ENCODE measurements around the gene FDXR.
A peak's percentile ranks its signal among the peaks of the same experiment; 100 is the strongest.

Gene FDXR

DNA sequence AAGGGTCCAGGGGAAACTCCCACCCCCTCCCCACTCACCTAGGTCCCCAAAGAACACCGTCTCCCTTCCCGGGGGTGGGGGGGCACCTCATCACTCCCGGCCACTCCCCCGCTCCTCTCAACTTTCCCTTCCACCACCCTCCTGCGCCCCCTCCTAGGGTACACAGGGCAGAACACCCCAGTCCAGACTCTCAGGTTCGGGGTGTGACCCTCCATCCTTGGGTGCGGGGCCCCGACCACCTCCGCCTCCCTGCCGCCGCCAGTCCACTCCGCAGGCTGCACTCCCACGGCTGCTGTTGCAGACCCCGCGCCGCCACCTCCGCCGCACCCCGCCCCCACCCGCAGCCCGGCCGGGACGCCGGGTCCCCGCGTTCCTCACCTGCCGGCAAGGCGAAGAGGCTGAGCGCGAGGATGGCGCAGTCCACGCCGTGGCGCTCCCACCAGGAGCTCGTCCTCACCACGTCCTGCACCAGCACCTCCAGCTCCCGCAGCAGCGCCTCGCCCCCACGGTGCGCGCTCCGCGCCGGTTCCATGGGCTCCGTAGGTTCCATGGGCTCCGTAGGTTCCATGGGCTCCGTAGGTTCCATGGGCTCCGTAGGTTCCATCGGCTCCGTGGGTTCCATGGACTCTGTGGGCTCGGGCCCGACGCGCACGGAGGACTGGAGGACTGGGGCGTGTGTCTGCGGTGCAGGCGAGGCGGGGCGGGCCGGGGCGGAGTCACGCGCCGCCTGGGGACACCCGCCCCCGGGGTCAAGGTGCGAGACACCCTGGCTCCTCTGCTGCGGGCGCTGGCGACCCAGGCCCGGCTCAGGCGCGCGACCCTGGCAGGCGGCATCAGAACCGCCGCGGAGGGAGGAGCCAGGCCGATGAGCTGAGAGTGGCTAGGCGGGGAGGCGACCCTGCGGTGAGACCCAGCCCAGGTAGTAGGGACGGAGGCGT, 20.4 kb upstream of the FDXR start, which contains the start of gene FADS6:
FADS6 (minus strand) TSS at position 660 of the 938 bp plus-strand sequence; CDS start at position 622, 38 bp downstream.
- TF ChIP-seq, protein P1, sequence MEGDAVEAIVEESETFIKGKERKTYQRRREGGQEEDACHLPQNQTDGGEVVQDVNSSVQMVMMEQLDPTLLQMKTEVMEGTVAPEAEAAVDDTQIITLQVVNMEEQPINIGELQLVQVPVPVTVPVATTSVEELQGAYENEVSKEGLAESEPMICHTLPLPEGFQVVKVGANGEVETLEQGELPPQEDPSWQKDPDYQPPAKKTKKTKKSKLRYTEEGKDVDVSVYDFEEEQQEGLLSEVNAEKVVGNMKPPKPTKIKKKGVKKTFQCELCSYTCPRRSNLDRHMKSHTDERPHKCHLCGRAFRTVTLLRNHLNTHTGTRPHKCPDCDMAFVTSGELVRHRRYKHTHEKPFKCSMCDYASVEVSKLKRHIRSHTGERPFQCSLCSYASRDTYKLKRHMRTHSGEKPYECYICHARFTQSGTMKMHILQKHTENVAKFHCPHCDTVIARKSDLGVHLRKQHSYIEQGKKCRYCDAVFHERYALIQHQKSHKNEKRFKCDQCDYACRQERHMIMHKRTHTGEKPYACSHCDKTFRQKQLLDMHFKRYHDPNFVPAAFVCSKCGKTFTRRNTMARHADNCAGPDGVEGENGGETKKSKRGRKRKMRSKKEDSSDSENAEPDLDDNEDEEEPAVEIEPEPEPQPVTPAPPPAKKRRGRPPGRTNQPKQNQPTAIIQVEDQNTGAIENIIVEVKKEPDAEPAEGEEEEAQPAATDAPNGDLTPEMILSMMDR (IDR thresholded peaks at IDR 0.05; ENCODE audit: low read depth, low read length) = no peak
- peak within 1 kb of the TSS; percentile 42 for H3K4me3 ChIP-seq (ENCODE audit: low read depth, low read length)
- H3K9me3 ChIP-seq (ENCODE audit: severe bottlenecking) = no peaks in the 10 kb centered on the region
- no peak for DNase-seq
- H3K27ac ChIP-seq = no peak within 1 kb of the TSS
- peaks cover 6% of the 10 kb centered on the region for H3K27me3 ChIP-seq (ENCODE audit: insufficient read depth, low read depth, severe bottlenecking)
- no peaks in the 10 kb centered on the region for H3K36me3 ChIP-seq

DNA sequence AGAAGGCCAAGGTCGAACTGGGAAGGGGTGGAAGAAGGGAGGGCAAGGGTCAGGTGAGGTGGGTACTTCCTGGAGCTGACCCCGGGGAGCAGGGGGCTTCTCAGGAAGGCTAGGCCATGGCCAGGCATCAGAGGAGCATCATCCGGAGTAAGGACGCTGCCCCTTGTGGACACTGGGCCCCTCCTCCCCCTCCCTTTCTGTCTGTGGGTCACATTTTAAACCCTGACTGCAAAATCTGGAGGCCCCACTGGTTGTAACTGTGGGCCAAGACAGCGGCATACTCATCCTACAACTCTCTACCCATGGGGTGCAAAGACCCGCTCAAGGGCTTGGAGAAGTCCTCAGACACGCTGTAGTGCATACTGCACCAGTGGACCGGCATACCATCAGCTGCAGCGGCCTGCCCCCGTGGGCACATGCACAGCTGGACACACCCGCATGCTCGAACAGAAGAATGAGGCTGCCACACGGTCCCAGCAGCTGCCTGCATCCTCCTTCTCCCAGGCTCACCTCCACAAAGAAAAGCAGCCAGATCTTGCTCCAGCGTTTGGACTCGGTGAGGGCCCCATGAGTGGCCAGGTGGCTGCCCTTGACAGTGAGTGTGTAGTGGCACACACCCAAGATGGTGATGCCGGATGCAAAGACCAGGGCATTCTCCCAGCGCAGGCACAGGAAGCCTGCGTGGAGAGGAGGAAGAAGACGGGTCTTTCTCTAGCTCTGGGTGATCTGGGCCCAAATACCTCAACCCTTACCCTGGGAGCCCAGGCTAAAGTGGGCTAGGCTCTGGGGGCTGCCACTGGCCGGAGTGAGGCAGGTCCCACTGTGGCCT, 19.4 kb upstream of the FDXR start:
- no peaks in the 10 kb centered on the region for H3K36me3 ChIP-seq
- H3K27ac ChIP-seq = no peak overlapping the region
- TF ChIP-seq, protein P1 (IDR thresholded peaks at IDR 0.05; ENCODE audit: low read depth, low read length) = peak; percentile 62
- peak; percentile 31 for DNase-seq
- no peak overlapping the region for H3K4me3 ChIP-seq (ENCODE audit: low read depth, low read length)
- no peaks in the 10 kb centered on the region for H3K9me3 ChIP-seq (ENCODE audit: severe bottlenecking)
- peaks cover 6% of the 10 kb centered on the region for H3K27me3 ChIP-seq (ENCODE audit: insufficient read depth, low read depth, severe bottlenecking)

DNA sequence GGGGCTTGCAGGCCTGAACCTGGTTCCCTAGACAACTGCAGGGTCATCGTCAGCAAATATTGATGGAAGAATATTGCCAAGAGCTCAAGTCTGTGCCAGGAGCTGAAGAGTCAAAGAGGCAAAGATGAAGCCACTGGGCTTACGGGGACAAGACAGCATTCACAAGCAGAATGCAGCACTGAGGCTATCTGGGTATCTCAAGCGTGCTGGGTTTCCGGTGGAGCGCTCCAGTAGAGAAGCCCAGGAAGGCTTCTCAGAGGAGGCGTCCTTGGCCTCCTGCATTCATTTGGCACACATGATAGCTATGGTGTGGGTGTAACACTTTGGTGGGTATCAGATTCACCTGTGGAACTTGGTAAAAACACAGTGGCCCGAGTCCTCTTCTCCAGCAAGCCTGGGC, 17.8 kb upstream of the FDXR start:
- no peak for DNase-seq
- H3K27ac ChIP-seq = no peak overlapping the region
- peaks cover 6% of the 10 kb centered on the region for H3K27me3 ChIP-seq (ENCODE audit: insufficient read depth, low read depth, severe bottlenecking)
- TF ChIP-seq, protein P1 (IDR thresholded peaks at IDR 0.05; ENCODE audit: low read depth, low read length) = no peak
- H3K4me3 ChIP-seq (ENCODE audit: low read depth, low read length) = no peak overlapping the region
- no peaks in the 10 kb centered on the region for H3K9me3 ChIP-seq (ENCODE audit: severe bottlenecking)
- H3K36me3 ChIP-seq = no peaks in the 10 kb centered on the region

GRCh38 chr17:74888469-74888868, 15.7 kb upstream of the FDXR start:
- peak; percentile 85 for DNase-seq
- H3K9me3 ChIP-seq (ENCODE audit: severe bottlenecking) = no peaks in the 10 kb centered on the region
- peaks cover 5% of the 10 kb centered on the region for H3K27me3 ChIP-seq (ENCODE audit: insufficient read depth, low read depth, severe bottlenecking)
- TF ChIP-seq, protein P1 (IDR thresholded peaks at IDR 0.05; ENCODE audit: low read depth, low read length) = no peak
- peak overlapping the region; percentile 12; the same call in 1 of the 2 replicates for H3K27ac ChIP-seq
- no peaks in the 10 kb centered on the region for H3K36me3 ChIP-seq
- H3K4me3 ChIP-seq (ENCODE audit: low read depth, low read length) = no peak overlapping the region

GRCh38 chr17:74883241-74883745, 10.5 kb upstream of the FDXR start:
- Histone ChIP-seq H3K27ac (no peak overlapping the region), H3K4me3 (ENCODE audit: low read depth, low read length) (no peak overlapping the region), H3K27me3 (ENCODE audit: insufficient read depth, low read depth, severe bottlenecking) (no peaks in the 10 kb centered on the region), H3K36me3 (no peaks in the 10 kb centered on the region), H3K9me3 (ENCODE audit: severe bottlenecking) (no peaks in the 10 kb centered on the region)
- TF ChIP-seq, protein P1 (IDR thresholded peaks at IDR 0.05; ENCODE audit: low read depth, low read length) = no peak
- DNase-seq = no peak

Measured in WERI-Rb-1 (cell line).